Measurements from ENCODE around the gene DHX9. TPM values are rescaled to one million over a fixed set of nuclear protein-coding genes. Genes with fewer than 3 reads are reported as not detected.

DHX9 gene
- total RNA-seq, 1 donor from 2014 or later = 52.8 TPM

- intact Hi-C loops (cut with DNase I) = no loop called here
- no peak for DNase-seq (ENCODE audit: low spot score in 2 of 2)
- TF ChIP-seq CTCF (IDR thresholded peaks at IDR 0.05) = no peak
Observed at GRCh38 chr1:182930985-182931384, 91.8 kb downstream of the DHX9 start.

GRCh38 chr1:182935716-182936115, 96.6 kb downstream of the DHX9 start:
- no peak for TF ChIP-seq CTCF (IDR thresholded peaks at IDR 0.05)
- Histone ChIP-seq H3K27ac (no peak overlapping the region), H3K27me3 (no peaks in the 10 kb centered on the region), H3K4me1 (no peaks in the 10 kb centered on the region), H3K36me3 (no peaks in the 10 kb centered on the region), H3K9me3 (peaks cover 0 to 17% of the 10 kb centered on the region in 2 donors), H3K4me3 (no peak overlapping the region)
- intact Hi-C loops (cut with DNase I) = no loop called here
- DNase-seq (ENCODE audit: low spot score in 2 of 2) = no peak

More at GRCh38 chr1:182930985-182931384, 91.8 kb downstream of the DHX9 start:
- Histone ChIP-seq H3K4me3 (no peak overlapping the region), H3K36me3 (no peaks in the 10 kb centered on the region), H3K27me3 (no peaks in the 10 kb centered on the region), H3K4me1 (no peaks in the 10 kb centered on the region), H3K9me3 (peaks cover 0 to 7% of the 10 kb centered on the region in 2 donors), H3K27ac (no peak overlapping the region)

Other genes starting within 250 kb of the DHX9 start
- 8.1 TPM for gene RGS16, start 235.0 kb upstream of the DHX9 start, total RNA-seq
- not detected for gene RGS8, start 154.8 kb upstream of the DHX9 start, total RNA-seq
- gene NPL, start 49.6 kb upstream of the DHX9 start, total RNA-seq = 2.1 TPM
- not detected for gene SHCBP1L, start 113.8 kb downstream of the DHX9 start, total RNA-seq
- 166 TPM for gene LAMC1, start 184.1 kb downstream of the DHX9 start, total RNA-seq